GM12878 (cell line): ENCODE data around the gene C16orf78.
A peak's percentile ranks its signal among the peaks of the same experiment; 100 is the strongest.

Source experiments
- BCL3 ChIP-seq: IDR thresholded peaks from 2 replicates; pipeline ENCODE4 v1.6.1; 2011; ENCODE audit warnings: borderline replicate concordance, low read depth, mild to moderate bottlenecking, moderate library complexity, low read length; ENCODE audit not compliant: insufficient read depth, poor library complexity, severe bottlenecking
- BHLHE40 ChIP-seq, 2 experiments: fragments of 450-650 bp in 1 of 2; IDR thresholded peaks; 2 replicates each; pipeline ENCODE4 v1.6.1; 2011 to 2017; ENCODE audit warnings: low read depth in 2 of 2, borderline replicate concordance in 1 of 2, improper control_type of control experiment in 1 of 2, low read length in 1 of 2, mild to moderate bottlenecking in 1 of 2
- CTCF ChIP-seq, 3 experiments: IDR thresholded peaks in 2 of 3; conservative IDR thresholded peaks in 1 of 3; 2 replicates each; pipeline ENCODE4 v1.5.1; 2011; ENCODE audit warnings: low read depth in 3 of 3, low read length in 3 of 3, mild to moderate bottlenecking in 3 of 3, control low read depth in 2 of 3, moderate library complexity in 2 of 3, inconsistent platforms in 1 of 3, mixed read lengths in 1 of 3; ENCODE audit not compliant: control insufficient read depth in 2 of 3, insufficient read depth in 1 of 3; ENCODE audit errors: extremely low read depth in 1 of 3
- MTA2 ChIP-seq: fragments of 450-650 bp; IDR thresholded peaks from 2 replicates; pipeline ENCODE4 v1.6.1; 2016; ENCODE audit warnings: low read depth, mild to moderate bottlenecking, moderate library complexity
- NRF1 ChIP-seq: conservative IDR thresholded peaks from 2 replicates; pipeline ENCODE4 v1.6.1; 2011; ENCODE audit warnings: mild to moderate bottlenecking, low read depth, low read length, improper control_type of control experiment
- POLR2AphosphoS5 ChIP-seq: IDR thresholded peaks from 2 replicates; pipeline ENCODE4 v1.6.1; 2011; ENCODE audit warnings: mild to moderate bottlenecking, low read length, inconsistent platforms
- RAD21 ChIP-seq: IDR thresholded peaks from 2 replicates; pipeline ENCODE4 v1.6.1; 2011; ENCODE audit warnings: mild to moderate bottlenecking, low read depth, low read length, moderate library complexity; ENCODE audit not compliant: insufficient read depth
- RCOR1 ChIP-seq: conservative IDR thresholded peaks from 2 replicates; pipeline ENCODE4 v1.6.1; 2012; ENCODE audit warnings: low read depth, low read length, improper control_type of control experiment
- REST ChIP-seq: IDR thresholded peaks from 2 replicates; pipeline ENCODE4 v1.6.1; 2012; ENCODE audit warnings: mild to moderate bottlenecking, low read depth, low read length
- SMAD5 ChIP-seq: IDR thresholded peaks from 2 replicates; pipeline ENCODE4 v1.6.1; 2016; ENCODE audit warnings: antibody characterized with exemption, low read depth
- TAF1 ChIP-seq: IDR thresholded peaks from 2 replicates; pipeline ENCODE4 v1.6.1; 2011; ENCODE audit warnings: mild to moderate bottlenecking, low read depth, low read length, borderline replicate concordance
- TF ChIP-seq, protein P1 (sequence below): fragments of 450-650 bp; IDR thresholded peaks from 2 replicates; pipeline ENCODE4 v1.6.1; 2017; ENCODE audit warnings: mild to moderate bottlenecking
- TF ChIP-seq, protein P2 (sequence below): fragments of 450-650 bp; IDR thresholded peaks from 2 replicates; pipeline ENCODE4 v1.6.1; 2017; ENCODE audit warnings: antibody characterized with exemption, mild to moderate bottlenecking, moderate library complexity

GRCh38 chr16:49399594-49400364 lies 26.2 kb downstream of the C16orf78 start:
- no peak for TF ChIP-seq REST
- TF ChIP-seq BHLHE40 (IDR thresholded peaks at IDR 0.05; ENCODE audit: borderline replicate concordance in 1 of 2, low read depth in 2 of 2, low read length in 1 of 2): peak in 1 of 2 experiments; percentile 29; a peak in 1 of 4 replicates
- no peak for TF ChIP-seq SMAD5
- TF ChIP-seq NRF1: no peak
- TF ChIP-seq POLR2AphosphoS5: no peak
- no peak for TF ChIP-seq TAF1
- TF ChIP-seq BCL3: no peak
- TF ChIP-seq RCOR1: no peak; the same call in 1 of the 2 replicates
- no peak for TF ChIP-seq MTA2
- TF ChIP-seq CTCF (IDR thresholded peaks at IDR 0.05 in 2 of 3, conservative IDR thresholded peaks at IDR 0.05 in 1 of 3; ENCODE audit: control insufficient read depth in 2 of 3, extremely low read depth in 1 of 3, insufficient read depth in 1 of 3, low read depth in 3 of 3, low read length in 3 of 3): no peak
- TF ChIP-seq, protein P1, sequence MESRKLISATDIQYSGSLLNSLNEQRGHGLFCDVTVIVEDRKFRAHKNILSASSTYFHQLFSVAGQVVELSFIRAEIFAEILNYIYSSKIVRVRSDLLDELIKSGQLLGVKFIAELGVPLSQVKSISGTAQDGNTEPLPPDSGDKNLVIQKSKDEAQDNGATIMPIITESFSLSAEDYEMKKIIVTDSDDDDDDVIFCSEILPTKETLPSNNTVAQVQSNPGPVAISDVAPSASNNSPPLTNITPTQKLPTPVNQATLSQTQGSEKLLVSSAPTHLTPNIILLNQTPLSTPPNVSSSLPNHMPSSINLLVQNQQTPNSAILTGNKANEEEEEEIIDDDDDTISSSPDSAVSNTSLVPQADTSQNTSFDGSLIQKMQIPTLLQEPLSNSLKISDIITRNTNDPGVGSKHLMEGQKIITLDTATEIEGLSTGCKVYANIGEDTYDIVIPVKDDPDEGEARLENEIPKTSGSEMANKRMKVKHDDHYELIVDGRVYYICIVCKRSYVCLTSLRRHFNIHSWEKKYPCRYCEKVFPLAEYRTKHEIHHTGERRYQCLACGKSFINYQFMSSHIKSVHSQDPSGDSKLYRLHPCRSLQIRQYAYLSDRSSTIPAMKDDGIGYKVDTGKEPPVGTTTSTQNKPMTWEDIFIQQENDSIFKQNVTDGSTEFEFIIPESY: no peak
- TF ChIP-seq, protein P2, sequence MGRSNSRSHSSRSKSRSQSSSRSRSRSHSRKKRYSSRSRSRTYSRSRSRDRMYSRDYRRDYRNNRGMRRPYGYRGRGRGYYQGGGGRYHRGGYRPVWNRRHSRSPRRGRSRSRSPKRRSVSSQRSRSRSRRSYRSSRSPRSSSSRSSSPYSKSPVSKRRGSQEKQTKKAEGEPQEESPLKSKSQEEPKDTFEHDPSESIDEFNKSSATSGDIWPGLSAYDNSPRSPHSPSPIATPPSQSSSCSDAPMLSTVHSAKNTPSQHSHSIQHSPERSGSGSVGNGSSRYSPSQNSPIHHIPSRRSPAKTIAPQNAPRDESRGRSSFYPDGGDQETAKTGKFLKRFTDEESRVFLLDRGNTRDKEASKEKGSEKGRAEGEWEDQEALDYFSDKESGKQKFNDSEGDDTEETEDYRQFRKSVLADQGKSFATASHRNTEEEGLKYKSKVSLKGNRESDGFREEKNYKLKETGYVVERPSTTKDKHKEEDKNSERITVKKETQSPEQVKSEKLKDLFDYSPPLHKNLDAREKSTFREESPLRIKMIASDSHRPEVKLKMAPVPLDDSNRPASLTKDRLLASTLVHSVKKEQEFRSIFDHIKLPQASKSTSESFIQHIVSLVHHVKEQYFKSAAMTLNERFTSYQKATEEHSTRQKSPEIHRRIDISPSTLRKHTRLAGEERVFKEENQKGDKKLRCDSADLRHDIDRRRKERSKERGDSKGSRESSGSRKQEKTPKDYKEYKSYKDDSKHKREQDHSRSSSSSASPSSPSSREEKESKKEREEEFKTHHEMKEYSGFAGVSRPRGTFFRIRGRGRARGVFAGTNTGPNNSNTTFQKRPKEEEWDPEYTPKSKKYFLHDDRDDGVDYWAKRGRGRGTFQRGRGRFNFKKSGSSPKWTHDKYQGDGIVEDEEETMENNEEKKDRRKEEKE: no peak
- no peak for TF ChIP-seq RAD21
